HG03575 (cell line): ENCODE measurements around the gene FTO.

Experiments
- ATAC-seq: cut with Tn5 transposase; IDR thresholded peaks from one replicate; pipeline ENCODE4 v1.9.1; 2021; ENCODE audit not compliant: unreplicated experiment, insufficient number of reproducible peaks, low FRiP score; ENCODE audit errors: extremely low read depth

FTO gene

DNA sequence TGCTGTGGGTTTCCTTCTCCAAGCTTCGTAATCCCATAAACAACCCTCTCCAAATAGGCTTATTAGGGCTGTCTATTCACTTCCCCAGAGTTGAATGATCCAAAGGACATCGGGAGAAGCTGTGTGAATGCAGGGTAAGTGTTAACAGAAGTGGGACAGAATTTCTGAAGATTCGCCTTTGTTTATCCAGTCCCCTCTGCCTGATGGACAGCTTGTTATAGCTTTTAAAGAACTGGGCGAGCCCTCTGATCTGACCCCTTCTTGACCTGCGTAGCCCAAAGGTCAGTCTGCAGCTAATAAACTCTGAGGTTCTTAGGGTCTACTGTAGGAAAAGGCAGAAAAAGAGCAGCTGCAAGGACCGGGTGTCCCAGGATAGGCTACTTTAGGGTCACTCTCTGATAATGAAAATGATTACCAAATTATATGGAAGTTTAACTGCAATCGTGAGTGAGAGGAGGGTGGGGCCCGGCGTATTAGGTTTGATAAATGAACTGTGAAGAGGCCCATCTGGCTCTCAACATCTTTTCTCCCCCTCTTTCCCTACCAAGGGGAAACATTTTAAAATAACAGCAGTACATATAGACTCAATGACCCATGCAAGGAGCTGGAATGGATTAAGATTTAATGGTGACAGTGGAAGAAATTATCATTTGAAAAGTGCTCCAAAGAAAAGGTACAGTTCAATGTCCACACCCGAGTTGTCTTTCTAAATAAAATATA is 233.4 kb downstream of the FTO start:
- ATAC-seq, result no peak

GRCh38 chr16:53944025-53944424 is 240.1 kb downstream of the FTO start:
- no peak for ATAC-seq

DNA sequence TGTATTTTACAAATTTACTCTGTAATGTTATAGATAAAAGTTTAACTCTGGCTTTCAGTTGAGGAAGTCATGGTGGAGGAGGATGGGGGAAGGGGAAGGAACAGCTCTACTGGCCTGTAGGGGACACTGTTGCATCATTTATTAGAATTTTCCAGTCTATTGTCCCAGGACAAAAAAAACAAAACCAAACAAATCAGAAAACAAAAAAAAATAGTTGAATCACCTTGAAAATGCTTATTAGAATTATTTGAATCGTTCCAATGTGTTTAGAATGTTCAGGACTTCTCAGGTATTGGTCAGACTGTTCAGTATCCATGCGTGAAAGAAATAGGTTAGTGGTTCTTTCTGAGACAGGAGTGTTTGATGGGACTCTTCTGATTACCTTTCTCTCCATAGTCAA is 242.0 kb downstream of the FTO start:
- no peak for ATAC-seq

GRCh38 chr16:53946746-53947386 is 242.9 kb downstream of the FTO start:
- ATAC-seq, result no peak

DNA sequence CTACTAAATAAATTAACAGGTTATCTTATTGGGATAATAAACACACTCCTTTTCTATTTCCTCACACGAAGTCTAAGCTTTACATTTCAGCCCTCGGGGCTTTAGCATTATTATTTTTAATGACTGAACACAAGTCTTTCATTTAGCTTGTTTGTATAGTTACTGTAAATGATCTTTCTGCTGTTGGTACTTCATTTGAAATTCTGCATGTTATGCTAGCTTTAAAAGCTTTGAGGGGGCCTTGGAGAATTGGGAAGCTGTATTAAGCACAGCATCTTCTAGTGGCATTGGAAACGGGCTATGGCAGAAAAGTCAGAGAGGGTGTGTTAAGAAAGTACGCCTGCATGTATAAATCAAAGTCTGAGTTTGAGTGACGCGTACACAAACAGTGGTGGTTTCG is 243.7 kb downstream of the FTO start:
- no peak for ATAC-seq

DNA sequence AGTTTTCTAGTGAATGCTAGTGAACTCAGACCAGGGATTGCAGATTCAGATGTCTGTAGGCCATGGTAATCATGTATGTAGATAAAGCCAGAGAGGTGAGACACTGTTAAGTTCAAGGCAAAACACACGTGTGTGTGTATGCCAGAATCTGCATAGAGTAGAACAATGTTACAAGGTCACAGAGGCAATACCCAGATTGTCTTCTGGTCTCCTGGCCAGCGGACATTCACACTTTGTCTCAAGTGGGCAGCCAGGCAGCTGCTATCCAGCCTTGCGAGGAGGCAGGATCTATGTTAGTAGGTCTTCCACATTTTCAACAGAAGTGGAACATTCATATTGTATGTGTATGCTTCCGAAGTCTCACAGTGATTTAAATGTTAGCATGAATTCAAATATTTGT is 244.4 kb downstream of the FTO start:
- ATAC-seq, result no peak

DNA sequence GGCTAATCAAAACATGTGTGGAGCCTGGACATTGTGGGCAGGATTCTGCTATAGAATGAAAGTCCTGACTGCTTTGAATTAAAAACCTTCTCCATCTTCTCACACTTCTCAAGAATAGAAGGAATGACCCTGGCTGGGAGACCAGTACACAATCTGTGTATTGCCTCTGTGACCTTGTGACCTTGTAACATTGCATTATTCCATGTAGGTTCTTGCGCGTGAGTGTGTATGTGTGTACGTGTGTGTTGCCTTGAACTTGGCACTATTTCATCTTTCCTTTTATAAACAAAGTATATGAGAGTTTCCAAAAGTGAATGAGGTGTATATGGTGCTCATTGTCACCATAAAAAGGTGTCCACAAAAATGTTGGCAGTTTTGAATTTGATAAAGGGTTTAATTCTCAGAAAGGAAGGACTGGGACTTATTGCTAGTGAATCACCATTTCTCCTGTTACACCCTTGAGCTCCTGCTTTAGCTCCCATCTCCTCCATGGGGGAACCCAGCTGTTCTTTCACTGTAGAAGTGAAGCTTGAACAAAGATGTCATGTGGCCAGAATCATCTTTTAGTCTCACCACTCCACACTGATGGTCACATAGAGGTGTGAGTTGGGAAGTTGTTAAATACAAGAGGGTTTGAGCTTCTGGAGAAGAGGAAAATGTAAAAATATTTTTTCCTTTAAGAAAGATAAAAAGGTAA is 244.9 kb downstream of the FTO start:
- ATAC-seq, result no peak

GRCh38 chr16:53949715-53950410 is 245.9 kb downstream of the FTO start:
- no peak for ATAC-seq

DNA sequence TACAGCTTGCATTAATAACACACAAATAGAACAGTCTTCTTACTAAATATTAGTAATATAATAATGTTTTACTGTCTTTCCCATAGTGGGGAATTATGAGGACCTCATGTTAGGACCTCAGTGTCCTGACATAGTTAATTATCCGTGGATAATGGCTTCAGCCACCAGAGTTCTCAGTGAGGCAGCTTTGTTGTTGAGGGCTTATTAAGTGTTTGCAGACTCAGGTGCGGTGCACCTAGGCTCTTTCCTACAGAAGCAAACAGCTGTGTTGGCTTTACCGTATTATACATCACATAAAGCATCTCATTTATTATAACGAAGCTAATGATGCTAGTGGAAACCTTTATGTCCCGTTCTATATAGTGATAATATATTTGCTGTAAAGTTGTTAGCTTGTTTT is 246.7 kb downstream of the FTO start:
- ATAC-seq, result no peak

- no peak for ATAC-seq
Observed at GRCh38 chr16:53952215-53953208, 248.6 kb downstream of the FTO start.

DNA sequence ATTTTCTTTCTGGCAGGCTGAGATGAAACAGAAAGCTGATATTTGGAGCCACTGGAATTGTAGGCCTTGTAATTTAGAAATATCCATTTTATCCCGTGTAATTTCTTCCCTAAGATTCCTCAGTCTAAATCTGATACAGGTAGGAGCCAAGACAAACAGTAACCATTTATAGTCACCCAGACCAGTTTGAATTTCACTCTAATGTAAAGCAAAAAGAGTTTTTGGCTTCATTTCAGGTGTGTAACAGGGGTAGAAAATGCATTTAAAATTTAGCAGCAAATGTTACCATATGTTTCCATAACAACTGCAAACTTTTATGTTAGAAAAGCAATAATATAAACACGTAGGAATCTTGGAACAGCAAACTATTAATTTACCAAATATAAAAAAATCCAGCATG is 249.4 kb downstream of the FTO start:
- no peak for ATAC-seq

GRCh38 chr16:53955221-53955875 is 251.4 kb downstream of the FTO start:
- ATAC-seq, result no peak

DNA sequence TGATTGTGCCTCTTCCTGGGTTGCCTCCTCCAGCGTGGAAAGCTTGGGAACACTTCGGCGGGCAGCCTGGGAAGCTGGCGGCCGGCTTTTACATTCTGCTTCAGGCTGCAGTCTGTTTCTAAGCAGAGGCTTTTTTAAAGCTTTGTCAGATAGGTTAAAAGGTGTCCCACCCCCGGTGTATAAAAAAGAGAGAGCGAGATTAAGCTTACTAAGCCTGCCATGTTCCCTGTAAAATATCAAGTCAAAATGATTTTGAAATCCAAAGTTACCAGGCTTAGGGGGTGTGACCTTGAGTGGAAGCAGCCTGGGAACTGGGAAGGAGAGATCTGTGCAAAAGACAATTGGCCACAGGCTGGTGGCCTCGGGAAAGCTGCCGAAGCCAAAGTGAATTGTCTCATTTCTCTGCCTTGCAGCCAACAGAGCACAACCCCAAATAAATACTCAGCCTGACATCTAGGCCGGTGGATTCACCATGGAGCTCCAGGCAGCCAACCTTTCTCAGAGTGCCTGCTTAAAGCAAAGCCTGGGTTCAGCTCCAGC is 254.5 kb downstream of the FTO start:
- ATAC-seq, result no peak

DNA sequence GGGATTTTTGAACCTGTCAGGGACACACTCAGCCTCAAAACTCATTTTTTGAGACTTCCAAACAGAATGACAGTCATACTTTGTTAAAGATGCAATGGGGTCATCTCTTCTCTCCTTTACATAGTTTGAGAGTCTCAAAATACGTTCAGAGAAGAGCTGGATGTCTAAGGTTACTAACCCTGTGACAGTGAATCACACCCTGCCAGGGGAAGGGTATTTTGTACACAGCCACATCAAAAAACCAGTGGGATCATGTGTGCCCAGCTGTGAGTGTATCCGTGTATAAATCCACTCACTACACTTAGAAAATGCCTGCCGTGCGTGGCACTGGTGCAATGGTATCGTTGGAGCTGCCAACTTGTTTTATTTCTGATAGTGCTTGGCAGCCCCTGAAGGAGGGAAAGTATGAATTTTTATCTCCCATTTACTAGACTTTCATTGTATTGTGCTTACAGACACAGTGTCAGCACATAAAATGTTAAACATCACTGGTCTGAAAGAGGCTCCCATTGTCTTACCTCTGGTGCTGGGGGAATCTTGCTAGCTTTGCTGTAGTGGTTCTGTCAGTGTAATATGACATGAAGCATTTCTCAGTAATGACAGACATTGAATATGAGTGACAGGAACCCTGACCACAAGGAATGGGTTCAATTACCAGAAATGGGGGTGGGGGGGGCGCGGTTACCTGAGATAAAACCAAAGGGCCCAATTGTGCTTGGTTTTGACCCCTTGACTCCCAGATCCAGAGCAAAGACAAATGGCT is 256.3 kb downstream of the FTO start:
- ATAC-seq, result no peak

- no peak for ATAC-seq
Observed at GRCh38 chr16:53960954-53961616, 257.1 kb downstream of the FTO start.

DNA sequence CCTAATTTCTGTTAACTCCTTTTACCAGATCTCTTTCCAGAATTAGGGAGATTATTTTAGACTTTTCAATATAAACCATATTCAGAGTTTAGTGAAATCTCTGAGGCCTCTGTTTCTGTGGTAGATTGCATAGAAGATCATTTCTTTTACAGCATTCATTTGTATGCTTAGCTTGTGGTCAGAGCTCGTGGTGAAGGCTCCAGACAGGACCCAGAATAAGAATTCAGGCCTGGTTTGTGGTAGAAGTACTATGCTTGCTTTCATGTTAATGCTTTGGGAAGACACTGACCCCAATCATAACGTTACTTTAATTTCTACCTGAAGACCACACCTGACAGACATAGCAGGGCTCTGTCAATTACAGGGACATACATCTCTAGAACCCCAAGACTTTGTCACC is 258.1 kb downstream of the FTO start:
- no peak for ATAC-seq
